Right ventricle myocardium superior (tissue), 1 donor: Measurements from ENCODE around the gene NFIC. TPM values are rescaled to one million over a fixed set of nuclear protein-coding genes. Genes with fewer than 3 reads are reported as not detected.
"Not testable (repeated sequence)": the region's sequence is repeated elsewhere in the genome, so short reads cannot be mapped to it uniquely, and the experiment has no call there.

ENCODE experiments used
- ATAC-seq: fragments of 200-7000 bp; cut with Tn5 transposase; one replicate; pipeline ENCODE4 v1.9.1; 2020; ENCODE audit warnings: mild to moderate bottlenecking; ENCODE audit not compliant: poor library complexity
- DNase-seq: peaks from one replicate; pipeline ENCODE4 v3.0.0-alpha.2; 2020
- intact Hi-C: fragments of 100-400 bp; cut with DNase I; formaldehyde crosslinking; loops from one replicate; pipeline ENCODE4 v1.11.2; 2022
- total RNA-seq: library from RNA; stranded (reverse); fragmentation: NEBNext Ultra II Directional; extraction: Animal tissue kit (Norgen Biotek cat#: 25700); gene quantifications from one replicate; pipeline ENCODE4 v1.2.1, GENCODE V29; 2021
- donor health status: DM: no; HTN: yes; CAD: no; lungs with severe emphysema.

The NFIC gene
- total RNA-seq, 1 donor from 2014 or later, result 153 TPM

- DNase-seq, intact Hi-C loops, ATAC-seq: not testable (repeated sequence)
Observed at GRCh38 chr19:3452942-3453214, 86.5 kb downstream of the NFIC start.

GRCh38 chr19:3453840-3454239 lies 87.5 kb downstream of the NFIC start:
- DNase-seq, result no peak
- no peak for ATAC-seq
- intact Hi-C loops, result no loop called here

DNA sequence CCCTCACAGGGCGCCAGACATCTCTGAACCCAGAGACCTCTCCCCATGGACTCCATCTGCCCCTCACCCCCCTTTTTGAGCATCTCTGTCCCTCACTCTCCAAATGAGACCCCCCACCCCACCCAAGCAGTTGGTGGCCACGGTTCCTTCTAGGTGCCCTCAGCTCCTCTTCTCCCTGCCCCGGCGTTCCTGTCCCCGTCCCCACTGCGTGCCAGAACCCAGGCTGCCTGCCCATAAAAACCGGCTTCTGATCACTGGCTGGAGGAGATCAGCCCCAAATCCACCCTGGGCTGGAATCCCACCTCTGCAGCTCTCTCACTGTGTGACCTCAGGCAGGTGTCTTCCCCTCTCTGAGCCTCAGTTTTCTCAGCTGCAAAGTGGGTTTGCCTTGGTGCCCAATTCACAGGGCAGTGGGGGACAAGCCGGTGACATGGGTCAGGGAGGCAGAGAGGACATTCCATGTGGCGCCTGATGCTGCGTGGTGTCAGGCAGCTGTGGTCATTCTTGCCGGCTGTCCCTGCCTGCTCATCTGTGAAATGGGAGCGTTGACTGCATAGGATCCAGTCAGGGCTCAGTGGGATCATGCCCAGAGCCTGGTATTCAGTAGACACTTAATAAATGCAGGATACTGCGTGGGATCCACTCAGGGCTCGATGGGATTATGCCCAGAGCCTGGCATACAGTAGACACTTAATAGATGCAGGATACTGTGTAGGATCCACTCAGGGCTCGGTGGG lies 88.4 kb downstream of the NFIC start:
- intact Hi-C loops, result no loop called here
- no peak for ATAC-seq

DNA sequence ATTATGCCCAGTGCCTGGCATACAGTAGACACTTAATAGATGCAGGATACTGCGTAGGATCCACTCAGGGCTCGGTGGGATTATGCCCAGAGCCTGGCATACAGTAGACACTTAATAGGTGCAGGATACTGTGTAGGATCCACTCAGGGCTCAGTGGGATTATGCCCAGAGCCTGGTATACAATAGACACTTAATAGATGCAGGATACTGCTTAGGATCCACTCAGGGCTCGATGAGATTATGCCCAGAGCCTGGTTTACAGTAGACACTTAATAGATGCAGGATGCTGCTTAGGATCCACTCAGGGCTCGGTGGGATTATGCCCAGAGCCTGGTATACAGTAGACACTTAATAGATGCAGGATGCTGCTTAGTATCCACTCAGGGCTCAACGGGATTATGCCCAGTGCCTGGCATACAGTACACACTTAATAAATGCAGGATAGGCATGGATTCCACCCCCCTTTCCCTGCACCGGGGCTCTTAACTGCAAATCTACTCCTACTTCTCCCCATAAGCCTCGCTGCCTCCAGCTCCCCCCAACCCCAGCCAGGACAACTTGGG lies 89.1 kb downstream of the NFIC start:
- intact Hi-C loops, result no loop called here
- no peak for DNase-seq
- ATAC-seq, result no peak

More for the DNA sequence above, 88.4 kb downstream of the NFIC start:
- no peak for DNase-seq

DNA sequence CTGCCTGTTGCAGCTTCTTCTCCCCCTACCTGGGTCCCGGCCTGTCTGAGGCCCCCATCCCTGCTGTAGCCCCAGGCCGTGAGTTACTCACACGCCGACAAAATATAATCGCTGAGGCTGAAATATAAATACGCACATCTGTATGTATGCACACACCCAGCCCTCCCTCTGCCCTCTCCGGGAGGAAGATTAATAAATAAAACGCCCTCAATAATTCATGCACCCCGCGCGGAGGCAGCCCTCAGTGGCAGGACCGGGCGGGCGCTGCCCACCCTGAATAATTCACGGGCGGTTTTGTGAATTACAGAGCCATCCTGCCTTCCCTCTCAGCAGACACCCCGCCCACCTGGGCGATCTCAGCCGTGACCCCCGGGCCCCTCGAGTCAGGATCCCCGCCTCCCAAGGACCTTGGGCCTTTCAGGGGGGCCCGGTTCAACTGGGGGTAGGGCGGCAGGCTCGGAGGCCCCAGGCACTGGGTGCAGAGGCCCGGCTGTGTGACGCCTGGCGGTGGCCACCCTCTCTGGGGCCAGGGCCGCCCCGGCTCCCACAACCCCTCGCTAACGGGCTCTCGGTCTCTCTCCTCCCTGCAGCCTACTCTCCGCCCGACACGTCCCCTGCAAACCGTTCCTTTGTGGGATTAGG lies 89.7 kb downstream of the NFIC start:
- ATAC-seq, result no peak
- no peak for DNase-seq
- intact Hi-C loops, result no loop called here

- intact Hi-C loops, result no loop called here
- DNase-seq (no peak), ATAC-seq (no peak)
Observed at GRCh38 chr19:3456925-3457527, 90.6 kb downstream of the NFIC start.

DNA sequence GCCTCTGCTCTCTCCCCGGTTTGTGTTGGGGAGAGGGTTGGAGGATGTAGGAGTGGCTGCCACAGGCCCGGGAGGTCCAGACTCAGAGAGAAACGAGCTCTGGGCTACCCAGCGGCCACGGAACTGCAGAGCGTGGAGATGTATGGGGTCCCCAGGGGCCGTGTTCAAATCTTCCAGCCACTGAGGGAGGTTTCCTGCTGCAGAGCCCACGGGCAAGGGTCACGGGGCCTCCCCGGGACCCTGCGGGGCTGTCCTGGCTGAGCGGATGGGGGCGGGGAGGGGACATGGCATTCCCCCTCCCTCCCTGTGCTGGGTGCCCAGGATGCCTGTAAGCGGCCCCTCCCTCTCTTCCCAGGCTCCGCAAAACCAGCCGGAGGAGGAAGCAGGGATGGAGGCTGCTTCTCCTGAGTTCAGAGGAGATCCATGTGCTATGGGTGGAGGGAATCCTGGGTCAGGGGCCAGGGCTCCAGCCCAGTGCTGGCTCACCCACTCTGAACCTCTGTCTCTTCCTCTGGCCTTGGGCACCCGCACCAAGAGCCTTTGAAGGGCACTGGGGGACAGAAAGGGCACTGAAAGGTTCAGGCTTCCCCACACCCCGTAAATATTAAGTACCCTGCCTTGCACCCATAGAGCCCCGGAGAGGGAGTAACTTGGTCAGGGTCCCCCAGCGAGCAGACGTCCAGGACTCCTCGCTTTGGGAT lies 91.3 kb downstream of the NFIC start:
- DNase-seq, result no peak
- ATAC-seq, result peak; percentile 6
- intact Hi-C loops, result no loop called here

GRCh38 chr19:3458229-3459088 lies 92.1 kb downstream of the NFIC start:
- ATAC-seq, result peak; percentile 40
- no peak for DNase-seq
- intact Hi-C loops, result no loop called here

DNA sequence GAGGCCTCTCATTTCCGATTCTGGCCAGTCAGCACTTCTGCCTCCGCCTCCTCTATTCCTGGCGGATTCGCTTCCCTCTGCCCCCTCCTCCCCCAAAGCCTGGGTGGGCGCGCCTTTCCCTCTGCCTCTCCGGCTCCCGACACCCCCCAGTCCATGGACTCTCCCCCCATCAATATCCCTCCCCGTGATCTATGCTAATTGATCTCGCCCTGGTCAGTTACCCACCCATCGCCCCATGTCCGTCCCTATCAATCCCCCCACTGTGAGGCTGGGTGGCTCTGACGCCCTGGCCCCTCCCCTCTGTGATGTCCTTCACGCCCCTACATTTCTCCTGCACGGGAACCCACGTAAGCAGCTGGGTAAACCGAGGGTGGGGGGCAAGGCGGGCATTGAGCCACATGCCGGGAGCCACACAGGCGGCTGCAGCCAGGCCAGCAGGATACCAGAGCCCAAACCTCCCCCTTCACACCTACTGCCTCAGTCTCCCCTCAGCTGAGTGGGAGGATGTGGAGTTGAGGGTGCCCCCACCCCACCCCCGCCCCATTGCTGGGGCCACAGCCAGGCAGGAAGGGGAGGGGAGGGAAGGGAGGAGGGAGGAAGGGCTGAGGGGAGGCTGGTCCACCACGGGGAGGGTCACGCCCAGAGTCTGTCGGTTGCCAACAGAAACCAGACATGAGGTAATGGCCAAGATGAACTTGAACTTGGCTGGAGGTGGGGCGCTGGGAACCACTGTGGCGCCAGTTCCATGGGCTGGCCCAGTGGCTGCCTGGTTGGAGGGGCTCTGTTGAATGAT lies 92.9 kb downstream of the NFIC start:
- intact Hi-C loops, result no loop called here
- DNase-seq, result peak; percentile 91
- peak; percentile 85 for ATAC-seq

GRCh38 chr19:3459965-3460582 lies 93.7 kb downstream of the NFIC start:
- intact Hi-C loops, result no loop called here
- ATAC-seq (no peak), DNase-seq (no peak)

- intact Hi-C loops, result no loop called here
- DNase-seq (no peak), ATAC-seq (no peak)
Observed at GRCh38 chr19:3462991-3463713, 96.8 kb downstream of the NFIC start.

DNA sequence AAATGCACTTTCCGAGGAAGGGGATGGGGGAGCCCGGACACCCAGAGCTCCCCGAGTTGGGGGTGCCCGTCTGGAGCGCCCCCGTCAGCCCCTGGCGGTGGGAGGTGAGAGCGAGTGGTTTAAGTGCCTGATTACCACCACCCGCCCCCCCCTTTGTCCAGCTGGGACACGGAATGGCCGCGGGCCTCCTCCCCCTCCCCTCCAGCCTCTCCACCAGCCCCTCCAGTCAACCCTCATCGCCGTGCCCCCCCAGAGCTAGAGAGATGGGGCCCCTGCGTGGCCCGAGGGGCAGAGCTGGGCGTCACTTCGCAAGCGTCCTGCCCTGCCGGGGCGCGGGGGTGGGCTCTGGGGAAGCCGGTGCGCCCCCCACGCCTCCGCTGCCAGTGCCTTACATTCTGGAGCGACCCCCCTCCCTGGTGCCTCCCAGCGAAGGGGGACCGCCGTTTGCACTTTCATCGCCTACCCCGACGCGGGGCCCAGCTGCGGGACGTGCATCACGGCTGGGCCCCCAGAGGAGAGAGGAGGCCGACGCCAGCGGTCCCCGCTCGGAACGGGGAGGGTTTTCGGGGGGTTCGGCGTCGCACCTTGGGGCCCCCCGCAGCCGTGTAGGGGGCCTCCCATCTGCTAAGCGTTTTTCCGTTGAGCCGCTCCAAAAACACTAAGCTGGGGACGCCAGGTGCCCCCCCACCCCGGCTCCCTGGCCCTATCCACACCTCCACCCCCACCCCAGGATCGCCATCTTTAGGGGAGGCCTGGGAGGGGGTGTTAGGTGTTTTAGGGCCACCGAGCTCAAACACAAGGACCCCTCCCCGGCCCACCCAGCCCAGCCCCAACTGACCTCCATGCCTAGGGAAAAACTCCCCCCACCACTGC lies 97.6 kb downstream of the NFIC start:
- intact Hi-C loops, result no loop called here
- ATAC-seq (no peak), DNase-seq (no peak)

GRCh38 chr19:3464587-3465235 lies 98.3 kb downstream of the NFIC start:
- intact Hi-C loops, result no loop called here
- ATAC-seq (no peak), DNase-seq (no peak)

GRCh38 chr19:3465552-3465951 lies 99.2 kb downstream of the NFIC start:
- DNase-seq (no peak), ATAC-seq (peak; percentile 2)
- intact Hi-C loops, result no loop called here

GRCh38 chr19:3466635-3467034 lies 100.3 kb downstream of the NFIC start:
- intact Hi-C loops, result loop anchor here (1.0 kb wide), 1 partner anchor 26 kb away; no protein-coding TSS in a partner anchor

More at GRCh38 chr19:3466635-3467034, 100.3 kb downstream of the NFIC start:
- peak; percentile 28 for ATAC-seq
- DNase-seq, result no peak
